HG03196 (cell line): ENCODE results near the gene MYH7.

Experiments used
- ATAC-seq: cut with Tn5 transposase; IDR thresholded peaks from one replicate; pipeline ENCODE4 v1.9.1; 2021; ENCODE audit not compliant: unreplicated experiment

Gene MYH7

GRCh38 chr14:23373041-23373440 is 62.4 kb downstream of the MYH7 start:
- no peak for ATAC-seq

- no peak for ATAC-seq
Observed at GRCh38 chr14:23372509-23372908, 63.0 kb downstream of the MYH7 start, which contains the start of gene IL25. IL25 (plus strand) TSS chr14:23372809.

GRCh38 chr14:23371865-23372264 is 63.6 kb downstream of the MYH7 start:
- ATAC-seq = no peak

GRCh38 chr14:23370221-23370620 is 65.2 kb downstream of the MYH7 start:
- ATAC-seq = no peak

GRCh38 chr14:23366426-23366921 is 69.0 kb downstream of the MYH7 start:
- ATAC-seq = no peak

GRCh38 chr14:23365732-23366425 is 69.6 kb downstream of the MYH7 start:
- ATAC-seq = no peak

- no peak for ATAC-seq
Observed at GRCh38 chr14:23365036-23365731, 70.3 kb downstream of the MYH7 start, which contains the start of gene EFS. EFS (minus strand) TSS chr14:23365172; CDS start chr14:23365025, 147 bp downstream.

GRCh38 chr14:23364164-23365035 is 71.1 kb downstream of the MYH7 start:
- no peak for ATAC-seq
